HG03378 (cell line): Measurements from ENCODE around the gene ZSCAN1.

Experiments used
- ATAC-seq: cut with Tn5 transposase; IDR thresholded peaks from one replicate; pipeline ENCODE4 v1.9.1; 2021; ENCODE audit warnings: mild to moderate bottlenecking, moderate library complexity; ENCODE audit not compliant: unreplicated experiment

Gene ZSCAN1

DNA sequence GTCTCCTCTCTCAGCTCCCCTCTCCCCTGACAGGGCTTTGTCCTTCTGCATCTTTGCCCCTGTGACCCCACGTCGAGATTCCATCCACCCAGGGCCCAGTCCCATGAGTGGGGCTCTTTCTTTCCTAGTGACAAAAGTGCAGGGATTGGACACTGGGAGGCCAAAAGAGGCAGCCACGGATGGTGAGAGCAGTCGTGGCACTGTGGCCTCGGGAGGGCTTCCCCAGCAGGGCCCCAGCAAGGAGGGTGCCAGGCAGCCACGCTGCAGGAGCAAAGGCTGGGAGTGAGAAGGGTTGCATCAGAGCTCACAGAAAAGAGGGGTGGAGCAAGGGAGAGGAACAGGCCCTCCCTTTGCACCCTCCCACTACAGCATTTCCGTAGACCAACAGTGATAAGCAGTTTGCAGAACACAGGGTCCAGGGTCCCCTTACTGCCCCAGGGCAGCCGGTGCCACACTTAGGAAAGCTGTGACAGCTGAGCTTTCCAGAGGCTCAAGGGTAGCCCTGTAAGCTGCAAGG lies 4.9 kb downstream of the ZSCAN1 start:
- no peak for ATAC-seq

DNA sequence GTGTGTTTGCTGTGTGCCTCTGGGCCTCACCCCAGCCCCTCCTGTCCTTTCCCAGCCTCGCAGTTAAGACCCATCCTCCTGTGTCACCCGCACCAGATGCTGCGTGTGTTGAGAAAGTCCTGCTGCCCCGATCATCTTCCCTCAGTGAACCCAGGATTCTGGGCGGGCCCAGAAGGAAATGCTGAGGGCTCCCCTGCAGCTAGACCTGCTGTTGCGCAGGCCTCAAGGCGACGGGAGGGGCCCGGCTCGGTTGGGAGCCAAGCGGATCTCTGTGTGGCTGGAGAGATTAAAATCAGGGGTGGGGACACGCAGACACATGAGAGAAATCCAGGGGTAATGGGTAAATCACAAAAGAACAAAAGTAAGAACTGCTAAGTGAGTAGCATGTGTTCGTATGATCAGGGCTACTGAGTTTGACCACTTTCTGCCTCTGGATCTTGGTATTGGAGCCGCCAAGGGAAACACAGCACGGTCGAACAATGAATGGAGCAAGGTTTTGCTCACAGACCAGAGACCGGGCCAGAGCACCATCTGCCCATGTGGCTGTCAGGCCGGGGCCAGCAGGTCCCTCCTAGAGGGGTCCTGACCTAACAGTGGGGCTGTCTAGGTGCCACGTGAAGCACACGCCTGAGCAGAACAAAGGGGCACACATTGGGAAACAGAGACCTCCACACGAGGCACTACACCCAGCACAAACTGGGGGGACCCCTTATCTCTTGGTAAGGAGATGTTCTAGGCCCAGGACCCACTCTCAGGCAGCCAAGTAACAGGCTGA lies 7.1 kb downstream of the ZSCAN1 start:
- no peak for ATAC-seq

DNA sequence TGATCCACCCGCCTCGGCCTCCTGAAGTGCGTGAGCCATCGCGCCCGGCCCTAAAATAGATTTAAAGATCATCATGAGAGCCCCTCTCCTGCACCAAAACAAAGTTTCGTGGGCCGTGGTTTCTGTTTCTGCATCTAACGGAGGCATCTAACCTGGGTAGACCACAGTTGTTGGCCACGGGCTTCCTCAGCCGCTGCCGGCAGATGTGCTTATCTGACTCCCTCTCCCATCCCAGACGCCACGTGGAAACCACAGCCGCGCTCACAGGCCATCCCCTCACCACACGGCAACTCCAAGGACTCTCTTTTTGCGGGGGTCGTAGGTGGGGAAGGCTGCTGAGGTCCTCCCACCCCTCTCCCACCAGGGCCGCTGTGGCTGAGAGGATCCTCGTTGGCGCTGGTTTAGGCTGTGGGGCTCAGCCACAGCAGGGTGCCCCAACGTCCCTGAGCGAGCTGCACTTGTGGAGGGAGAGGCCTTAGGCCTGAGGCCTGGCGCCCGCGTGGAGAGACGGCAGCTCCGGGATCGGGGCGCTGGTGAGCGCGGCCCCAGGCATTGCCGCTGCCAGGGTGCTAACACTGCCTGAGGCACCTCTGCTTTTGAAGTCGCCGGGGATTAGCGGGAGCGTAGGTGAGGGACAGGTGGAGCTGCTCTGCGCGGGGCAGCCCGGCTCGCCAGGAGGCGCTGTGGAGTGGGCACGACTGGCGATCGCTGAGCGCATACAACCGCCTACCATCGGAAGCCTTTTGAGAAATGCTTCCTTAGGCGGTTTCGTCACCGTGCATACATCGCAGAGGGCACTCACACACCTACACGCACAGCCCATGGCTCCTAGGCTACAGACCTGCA lies 8.9 kb downstream of the ZSCAN1 start:
- ATAC-seq = no peak

- no peak for ATAC-seq
Measured at GRCh38 chr19:58044391-58044790, 10.6 kb downstream of the ZSCAN1 start.

DNA sequence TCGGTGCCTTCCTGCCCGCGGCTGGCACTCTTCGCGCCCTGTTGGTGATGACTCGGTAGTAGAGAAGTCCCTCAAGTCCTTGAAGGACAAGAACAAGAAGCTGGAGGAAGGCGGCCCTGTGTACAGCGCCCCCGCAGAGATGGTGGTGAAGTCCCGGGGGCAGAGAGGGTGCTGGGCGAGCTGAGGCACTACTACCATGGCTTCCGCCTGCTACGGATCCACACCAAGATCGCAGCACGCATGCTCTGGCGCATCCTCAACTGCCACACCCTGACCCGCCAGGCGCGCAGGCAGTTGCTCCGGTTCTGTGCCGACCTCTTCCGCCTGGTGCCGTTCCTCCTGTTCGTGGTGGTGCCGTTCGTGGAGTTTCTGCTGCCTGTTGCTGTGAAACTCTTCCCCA lies 11.1 kb downstream of the ZSCAN1 start:
- no peak for ATAC-seq

- ATAC-seq = no peak
Measured at GRCh38 chr19:58045411-58046050, 11.7 kb downstream of the ZSCAN1 start.

DNA sequence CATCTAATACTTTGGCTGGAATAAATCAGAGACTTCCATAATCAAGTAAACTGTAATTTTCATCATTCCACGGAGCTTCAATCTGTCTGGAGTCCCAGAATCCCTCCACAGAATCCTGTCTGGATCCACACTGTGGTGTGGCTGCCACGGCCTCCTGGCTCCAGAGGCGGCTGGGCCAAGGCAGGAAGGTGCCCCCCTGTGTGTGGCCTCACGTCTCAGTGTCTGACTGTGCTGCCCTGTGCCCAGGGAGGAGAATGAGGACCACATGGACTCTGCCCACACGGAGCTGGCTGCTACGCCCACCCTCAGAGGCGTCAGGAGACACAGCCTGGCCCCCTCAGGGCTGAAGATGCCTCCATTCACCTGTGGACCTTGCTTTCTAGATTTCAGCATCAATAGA lies 13.0 kb downstream of the ZSCAN1 start:
- no peak for ATAC-seq

DNA sequence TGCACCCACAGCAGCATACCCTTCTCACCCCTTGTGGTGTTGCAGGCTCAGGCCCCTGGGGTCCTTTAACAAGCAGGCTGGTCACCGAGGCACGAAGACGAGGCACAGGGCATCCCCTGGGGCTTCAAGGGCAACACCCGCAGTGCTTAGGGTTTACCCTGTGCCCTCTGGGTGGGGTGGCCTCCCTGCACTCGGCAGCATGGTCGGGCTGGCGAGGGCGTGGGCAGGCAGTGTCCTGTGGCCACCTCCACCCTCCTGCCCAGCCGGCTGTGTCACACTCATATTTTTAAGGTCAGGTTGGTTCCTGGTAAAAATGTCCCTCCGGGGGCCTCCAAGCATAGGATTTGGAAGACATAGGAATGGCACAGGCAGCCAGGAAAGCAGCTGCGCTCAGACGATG lies 13.8 kb downstream of the ZSCAN1 start:
- ATAC-seq = no peak

GRCh38 chr19:58052256-58052655 lies 18.4 kb downstream of the ZSCAN1 start:
- no peak for ATAC-seq

- no peak for ATAC-seq
Measured at GRCh38 chr19:58053480-58054156, 19.8 kb downstream of the ZSCAN1 start.

- no peak for ATAC-seq
Measured at GRCh38 chr19:58054901-58055874, 21.4 kb downstream of the ZSCAN1 start.

DNA sequence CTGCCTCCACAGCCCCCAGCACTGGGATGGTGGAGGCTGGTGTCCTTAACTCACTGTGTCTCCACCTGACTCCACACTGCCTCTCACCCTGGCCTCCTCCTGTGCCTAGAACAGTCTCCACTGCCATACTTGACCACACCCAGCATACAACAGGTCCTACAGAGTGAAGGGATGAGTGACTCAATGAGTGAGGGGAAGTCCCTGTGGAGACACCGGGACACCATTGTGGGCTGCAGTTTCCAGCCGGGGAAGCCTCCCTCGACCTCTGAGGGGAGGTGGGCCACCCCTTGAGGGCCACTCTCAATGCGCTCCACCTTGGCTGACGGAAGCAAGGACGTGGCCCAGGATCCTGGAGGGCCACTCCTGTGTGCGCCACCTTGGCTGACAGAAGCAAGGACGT lies 22.4 kb downstream of the ZSCAN1 start:
- ATAC-seq = no peak

DNA sequence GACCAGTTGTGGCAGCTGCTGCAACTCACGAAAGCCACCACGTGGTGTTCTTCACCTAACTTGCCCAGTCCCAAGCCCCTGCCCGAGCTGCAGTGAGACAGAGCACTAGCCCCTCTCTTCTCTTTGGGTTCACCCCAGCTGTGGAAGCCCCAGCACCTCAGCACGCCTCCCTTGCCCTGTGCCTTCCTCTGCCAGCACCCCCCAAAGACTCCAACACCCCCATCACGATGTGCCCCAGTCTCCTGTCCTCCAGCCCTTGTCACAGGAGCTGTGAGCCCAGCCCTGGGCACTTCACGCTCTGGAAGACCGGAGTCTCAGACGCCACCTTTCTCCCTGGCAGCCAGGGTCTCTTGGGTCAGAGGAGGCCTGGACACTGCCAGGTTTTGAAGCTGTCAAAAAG lies 23.0 kb downstream of the ZSCAN1 start:
- ATAC-seq = no peak

- no peak for ATAC-seq
Measured at GRCh38 chr19:58058467-58058866, 24.6 kb downstream of the ZSCAN1 start.

- no peak for ATAC-seq
Measured at GRCh38 chr19:58059003-58059670, 25.3 kb downstream of the ZSCAN1 start, which contains the start of gene ZNF135. ZNF135 (plus strand) TSS chr19:58059282; CDS start chr19:58060003, 721 bp downstream.

- ATAC-seq = no peak
Measured at GRCh38 chr19:58059671-58060078, 25.9 kb downstream of the ZSCAN1 start.

GRCh38 chr19:58060231-58060630 lies 26.4 kb downstream of the ZSCAN1 start:
- ATAC-seq = no peak

DNA sequence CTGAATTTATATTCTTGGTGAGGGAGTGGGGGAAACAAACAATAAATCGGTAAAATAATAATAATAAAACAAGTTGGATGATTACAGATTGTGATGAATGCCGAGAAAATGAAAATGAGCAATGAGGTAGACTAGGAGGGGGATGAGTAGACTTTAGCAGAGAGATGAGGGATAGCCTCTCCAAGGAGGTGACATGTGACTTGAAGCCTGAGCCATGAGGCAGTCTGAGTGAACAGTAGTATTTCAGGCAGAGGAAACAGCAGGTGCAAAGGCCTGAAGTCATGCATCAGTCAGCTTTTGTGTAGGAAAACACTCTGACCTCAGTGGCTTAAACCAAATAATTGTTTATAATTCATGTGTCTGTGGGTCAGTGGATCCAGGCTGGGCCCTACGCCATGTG lies 29.9 kb downstream of the ZSCAN1 start:
- no peak for ATAC-seq
